PC-3 (cell line): ENCODE measurements around the gene STAG1. TPM values are rescaled to one million over a fixed set of nuclear protein-coding genes. Genes with fewer than 3 reads are reported as not detected.

Source experiments
- ATAC-seq: fragments of 200-7000 bp; cut with Tn5 transposase; 2 replicates; pipeline ENCODE4 v1.9.1; 2020; ENCODE audit warnings: mild to moderate bottlenecking, moderate library complexity
- BruUV-seq: library from RNA; stranded (reverse); fragments of 400-500 nt; replicated peaks from 2 replicates; lab custom pipeline; 2021; lab: Mats Ljungman, UMichigan
- CTCF ChIA-PET: fragments of 300-600 bp; sonication (Branson Sonifier 250); formaldehyde crosslinking; loops from one replicate; lab custom pipeline; 2022; ENCODE audit warnings: antibody characterized with exemption; lab: Charles Lee
- POLR2A ChIA-PET: fragments of 300-600 bp; sonication (Branson Sonifier 250); formaldehyde crosslinking; loops from one replicate; lab custom pipeline; 2022; ENCODE audit warnings: antibody characterized with exemption; ENCODE audit not compliant: unreplicated experiment; lab: Charles Lee
- DNase-seq: peaks from one replicate; pipeline ENCODE4 v3.0.0-alpha.2; 2015
- H2AFZ ChIP-seq: fragments of 300-600 bp; sonication (generic); 2 replicates; pipeline ENCODE4 v1.6.0; 2016; ENCODE audit warnings: antibody characterized with exemption, low read length
- H3F3A ChIP-seq: fragments of 300-600 bp; sonication (generic); one replicate; pipeline ENCODE4 v1.6.0; 2017; ENCODE audit warnings: antibody characterized with exemption, low read length, control low read depth, mild to moderate bottlenecking; ENCODE audit not compliant: unreplicated experiment
- H3K27ac ChIP-seq: fragments of 300-600 bp; sonication (generic); 2 replicates; pipeline ENCODE4 v1.5.1; 2016; ENCODE audit warnings: mild to moderate bottlenecking, low read length
- H3K27me3 ChIP-seq: fragments of 300-600 bp; sonication (generic); 2 replicates; pipeline ENCODE4 v1.6.1; 2016; ENCODE audit warnings: low read length, mixed read lengths
- H3K36me3 ChIP-seq: fragments of 300-600 bp; sonication (generic); 2 replicates; pipeline ENCODE4 v1.6.1; 2016; ENCODE audit warnings: low read depth, mixed run types, low read length, mixed read lengths
- H3K4me1 ChIP-seq: fragments of 300-600 bp; sonication (generic); 2 replicates; pipeline ENCODE4 v1.5.1; 2016; ENCODE audit warnings: low read length; ENCODE audit not compliant: insufficient read depth
- H3K4me2 ChIP-seq: fragments of 300-600 bp; sonication (generic); 2 replicates; pipeline ENCODE4 v1.6.0; 2016; ENCODE audit warnings: low read length
- H3K4me3 ChIP-seq: fragments of 300-600 bp; sonication (generic); 2 replicates; pipeline ENCODE4 v1.5.1; 2016; ENCODE audit warnings: mild to moderate bottlenecking, low read length, mixed read lengths
- H3K79me2 ChIP-seq: fragments of 300-600 bp; sonication (generic); 2 replicates; pipeline ENCODE4 v1.6.1; 2017; ENCODE audit warnings: low read length, mixed read lengths
- H3K9ac ChIP-seq: fragments of 300-600 bp; sonication (generic); 2 replicates; pipeline ENCODE4 v1.6.0; 2016; ENCODE audit warnings: mild to moderate bottlenecking, low read length
- H3K9me2 ChIP-seq: fragments of 300-600 bp; sonication (generic); replicated peaks from 2 replicates; pipeline ENCODE4 v1.6.1; 2016; ENCODE audit warnings: mixed run types, low read length, mixed read lengths
- H3K9me3 ChIP-seq: fragments of 300-600 bp; sonication (generic); 2 replicates; pipeline ENCODE4 v1.6.1; 2016; ENCODE audit warnings: low read length, mixed read lengths
- H4K20me1 ChIP-seq: fragments of 300-600 bp; sonication (generic); 2 replicates; pipeline ENCODE4 v1.6.1; 2016; ENCODE audit warnings: low read length, mixed read lengths
- EZH2 ChIP-seq: fragments of 300-600 bp; sonication (generic); IDR thresholded peaks from one replicate; pipeline ENCODE4 v1.6.1; 2017; ENCODE audit warnings: antibody characterized with exemption, mild to moderate bottlenecking, low read length; ENCODE audit not compliant: unreplicated experiment
- EZH2phosphoT487 ChIP-seq: fragments of 300-600 bp; sonication (generic); IDR thresholded peaks from 2 replicates; pipeline ENCODE4 v1.6.1; 2018; ENCODE audit warnings: mild to moderate bottlenecking, antibody characterized with exemption, low read length, borderline replicate concordance
- intact Hi-C: fragments of 100-400 bp; cut with micrococcal nuclease; formaldehyde crosslinking; loops from 2 replicates; pipeline ENCODE4 v1.9.0; 2023
- total RNA-seq: library from RNA; depleted of rRNA; stranded (reverse); fragments of >200 nt; gene quantifications from 2 replicates; pipeline ENCODE4 v1.2.3, GENCODE V29; 2014
- TF ChIP-seq, protein P1 (sequence below): fragments of 300-600 bp; sonication (generic); conservative IDR thresholded peaks from 2 replicates; pipeline ENCODE4 v1.5.1; 2017; ENCODE audit warnings: antibody characterized with exemption, low read depth, mild to moderate bottlenecking, low read length

The STAG1 gene
- total RNA-seq, 1 experiment from 2014 or later = 14.6 TPM

DNA sequence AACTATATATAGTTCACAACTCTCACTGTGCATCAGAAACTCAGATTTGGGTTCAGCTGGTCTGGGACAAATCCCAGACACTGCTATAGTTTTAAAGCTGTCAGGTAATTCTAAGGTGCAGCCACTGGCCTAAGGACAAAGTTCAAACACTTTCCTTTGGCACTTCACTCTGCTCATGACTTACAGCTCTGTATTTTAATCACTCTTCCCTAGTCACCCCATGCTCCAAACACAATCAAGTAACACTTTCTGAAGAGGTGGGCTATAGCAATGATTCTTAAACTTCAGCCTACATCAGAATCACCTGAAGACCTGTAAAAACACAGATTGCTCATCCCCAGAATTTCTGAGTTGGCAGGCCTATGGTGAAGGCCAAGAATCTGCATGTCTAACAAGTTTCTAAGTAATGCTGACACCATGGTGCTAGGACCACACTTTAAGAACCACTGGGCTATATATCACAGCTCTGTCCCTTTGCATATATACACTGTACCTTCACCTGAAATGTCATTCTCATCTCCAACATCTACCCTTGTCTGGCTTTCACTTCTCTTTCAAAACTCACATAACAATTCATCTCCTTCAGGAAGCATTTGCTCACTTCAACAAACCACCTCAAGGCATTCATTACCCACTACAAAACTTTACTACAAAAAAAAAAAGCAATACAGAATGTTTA, 21.4 kb downstream of the STAG1 start:
- CTCF ChIA-PET = no interaction called here
- Histone ChIP-seq H3K4me3 (no peak overlapping the region), H3K27me3 (no peaks in the 10 kb centered on the region), H2AFZ (no peak overlapping the region), H3K9ac (no peak overlapping the region), H3K4me2 (no peak overlapping the region), H3K79me2 (peaks cover 94% of the 10 kb centered on the region), H3K4me1 (no peaks in the 10 kb centered on the region), H3K36me3 (no peaks in the 10 kb centered on the region), H3K9me3 (no peaks in the 10 kb centered on the region), H3K27ac (no peak overlapping the region), H3K9me2 (no peaks in the 10 kb centered on the region), H4K20me1 (peaks cover 18% of the 10 kb centered on the region; the same call in 1 of the 2 replicates), H3F3A (no peaks in the 10 kb centered on the region)
- ATAC-seq (no peak), DNase-seq (no peak)
- TF ChIP-seq EZH2phosphoT487 (no peak), EZH2 (no peak)
- TF ChIP-seq, protein P1, sequence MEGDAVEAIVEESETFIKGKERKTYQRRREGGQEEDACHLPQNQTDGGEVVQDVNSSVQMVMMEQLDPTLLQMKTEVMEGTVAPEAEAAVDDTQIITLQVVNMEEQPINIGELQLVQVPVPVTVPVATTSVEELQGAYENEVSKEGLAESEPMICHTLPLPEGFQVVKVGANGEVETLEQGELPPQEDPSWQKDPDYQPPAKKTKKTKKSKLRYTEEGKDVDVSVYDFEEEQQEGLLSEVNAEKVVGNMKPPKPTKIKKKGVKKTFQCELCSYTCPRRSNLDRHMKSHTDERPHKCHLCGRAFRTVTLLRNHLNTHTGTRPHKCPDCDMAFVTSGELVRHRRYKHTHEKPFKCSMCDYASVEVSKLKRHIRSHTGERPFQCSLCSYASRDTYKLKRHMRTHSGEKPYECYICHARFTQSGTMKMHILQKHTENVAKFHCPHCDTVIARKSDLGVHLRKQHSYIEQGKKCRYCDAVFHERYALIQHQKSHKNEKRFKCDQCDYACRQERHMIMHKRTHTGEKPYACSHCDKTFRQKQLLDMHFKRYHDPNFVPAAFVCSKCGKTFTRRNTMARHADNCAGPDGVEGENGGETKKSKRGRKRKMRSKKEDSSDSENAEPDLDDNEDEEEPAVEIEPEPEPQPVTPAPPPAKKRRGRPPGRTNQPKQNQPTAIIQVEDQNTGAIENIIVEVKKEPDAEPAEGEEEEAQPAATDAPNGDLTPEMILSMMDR = no peak
- no TSS peak for BruUV-seq
- POLR2A ChIA-PET = no interaction called here
- intact Hi-C loops = no loop called here

DNA sequence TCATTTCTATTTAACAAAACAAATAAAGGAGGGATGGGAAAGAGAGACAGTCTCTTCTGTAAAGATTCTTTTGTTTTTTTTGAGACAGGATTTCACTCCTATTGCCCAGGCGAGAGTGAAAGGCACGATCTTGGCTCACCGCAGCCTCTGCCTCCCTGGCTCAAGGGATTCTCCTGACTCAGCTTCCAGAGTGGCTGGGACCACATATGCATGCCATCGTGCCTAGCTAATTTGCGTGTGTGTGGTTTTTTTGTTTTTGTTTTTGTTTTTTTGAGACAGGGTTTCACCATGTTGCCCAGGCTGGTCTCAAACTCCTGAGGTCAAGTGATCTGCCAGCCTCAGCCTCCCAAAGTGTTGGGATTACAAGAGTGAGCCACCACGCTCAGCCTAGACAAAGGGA, 23.3 kb downstream of the STAG1 start:
- H3K9me2 ChIP-seq = no peaks in the 10 kb centered on the region
- no peaks in the 10 kb centered on the region for H3F3A ChIP-seq
- H3K36me3 ChIP-seq = no peaks in the 10 kb centered on the region
- ChIA-PET CTCF (no interaction called here), POLR2A (no interaction called here)
- TF ChIP-seq, protein P1 = no peak
- TF ChIP-seq EZH2 (no peak), EZH2phosphoT487 (no peak)
- H3K4me2 ChIP-seq = no peak overlapping the region
- H4K20me1 ChIP-seq = peaks cover 25% of the 10 kb centered on the region; the same call in 1 of the 2 replicates
- no peak overlapping the region for H2AFZ ChIP-seq
- no TSS peak for BruUV-seq
- no peak for ATAC-seq
- intact Hi-C loops = no loop called here
- H3K9me3 ChIP-seq = no peaks in the 10 kb centered on the region
- H3K4me3 ChIP-seq = no peak overlapping the region
- H3K9ac ChIP-seq = no peak overlapping the region
- H3K79me2 ChIP-seq = peaks cover 90% of the 10 kb centered on the region
- no peak for DNase-seq
- no peak overlapping the region for H3K27ac ChIP-seq
- no peaks in the 10 kb centered on the region for H3K27me3 ChIP-seq
- no peaks in the 10 kb centered on the region for H3K4me1 ChIP-seq

DNA sequence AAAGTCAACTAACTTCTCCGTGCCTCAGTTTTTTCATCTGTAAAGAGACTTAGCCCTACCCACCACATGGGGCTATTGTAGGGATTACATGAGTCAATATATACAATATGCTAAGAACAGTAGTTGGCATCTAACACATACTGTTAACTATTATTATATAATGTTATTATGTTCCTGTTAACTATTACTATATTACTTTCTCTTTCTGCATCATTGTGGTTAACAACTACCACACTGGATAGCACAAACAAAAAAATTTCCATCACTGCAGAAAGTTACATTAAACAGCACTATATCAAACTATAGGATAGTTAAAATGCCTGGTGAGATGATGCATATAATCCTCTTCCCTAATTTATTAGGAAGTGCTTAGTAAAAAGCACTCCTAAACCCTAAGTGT, 23.7 kb downstream of the STAG1 start:
- intact Hi-C loops = no loop called here
- TF ChIP-seq EZH2phosphoT487 = no peak
- DNase-seq (no peak), ATAC-seq (no peak)
- POLR2A ChIA-PET = no interaction called here
- no peaks in the 10 kb centered on the region for H3K4me1 ChIP-seq
- H3K9ac ChIP-seq = no peak overlapping the region
- BruUV-seq = no TSS peak
- H3K4me2 ChIP-seq = no peak overlapping the region
- no peaks in the 10 kb centered on the region for H3F3A ChIP-seq
- peaks cover 86% of the 10 kb centered on the region for H3K79me2 ChIP-seq
- H3K9me2 ChIP-seq = no peaks in the 10 kb centered on the region
- H3K27me3 ChIP-seq = no peaks in the 10 kb centered on the region
- H3K36me3 ChIP-seq = no peaks in the 10 kb centered on the region
- no peak overlapping the region for H2AFZ ChIP-seq
- no peak overlapping the region for H3K27ac ChIP-seq
- no peak overlapping the region for H3K4me3 ChIP-seq
- CTCF ChIA-PET = no interaction called here
- H3K9me3 ChIP-seq = no peaks in the 10 kb centered on the region
- peaks cover 25% of the 10 kb centered on the region; the same call in 1 of the 2 replicates for H4K20me1 ChIP-seq
